SK-N-SH (cell line): ENCODE data around the gene TBC1D5. TPM values are rescaled to one million over a fixed set of nuclear protein-coding genes. Genes with fewer than 3 reads are reported as not detected.

Experiments used
- CTCF ChIA-PET: fragments of 300-600, 350-600 bp; formaldehyde crosslinking; extraction: SDS; loops from one replicate; lab custom pipeline; 2021; lab: Yijun Ruan, JAX
- POLR2A ChIA-PET: fragments of 350-600 bp; sonication (Branson Sonifier 250); formaldehyde crosslinking; extraction: SDS; loops from one replicate; lab custom pipeline; 2020; ENCODE audit warnings: antibody characterized with exemption, inconsistent platforms; lab: Yijun Ruan, JAX
- DNase-seq: peaks from one replicate; pipeline ENCODE4 v3.0.0; 2012
- H2AFZ ChIP-seq: fragments of 200-600 bp; sonication (generic); 2 replicates; pipeline ENCODE4 v1.8.1; 2016; ENCODE audit warnings: antibody characterized with exemption, mild to moderate bottlenecking, low read depth
- H3F3A ChIP-seq: fragments of 200-600 bp; sonication (generic); replicated peaks from 2 replicates; pipeline ENCODE3; 2016; ENCODE audit warnings: antibody characterized with exemption, mild to moderate bottlenecking; ENCODE audit not compliant: insufficient read depth
- H3K27ac ChIP-seq, 2 experiments: fragments of 200-500 bp in 1 of 2; fragments of 200-600 bp in 1 of 2; sonication (Bioruptor generic) in 1 of 2; sonication (generic), shearing (Covaris generic) in 1 of 2; 2 replicates each; pipeline versions ENCODE4 v1.5.1 to v1.6.1; 2014 to 2016; ENCODE audit warnings: low read depth in 2 of 2, inconsistent platforms in 1 of 2, low read length in 1 of 2, mild to moderate bottlenecking in 1 of 2, mixed read lengths in 1 of 2
- H3K27me3 ChIP-seq: fragments of 200-600 bp; sonication (generic), shearing (Covaris generic); 2 replicates; pipeline ENCODE4 v1.6.1; 2016; ENCODE audit warnings: mixed run types; ENCODE audit not compliant: insufficient read depth
- H3K36me3 ChIP-seq, 2 experiments: fragments of 200-500 bp in 1 of 2; fragments of 200-600 bp in 1 of 2; sonication (Bioruptor generic) in 1 of 2; sonication (generic) in 1 of 2; replicated peaks in 1 of 2; 2 replicates each; pipeline versions ENCODE3 to v1.5.1; 2014 to 2016; ENCODE audit warnings: low read length in 1 of 2, mild to moderate bottlenecking in 1 of 2; ENCODE audit not compliant: insufficient read depth in 2 of 2, control insufficient read depth in 1 of 2
- H3K4me1 ChIP-seq, 2 experiments: fragments of 200-500 bp in 1 of 2; fragments of 200-600 bp in 1 of 2; sonication (Bioruptor generic) in 1 of 2; sonication (generic), shearing (Covaris generic) in 1 of 2; 2 replicates each; pipeline versions ENCODE4 v1.5.1 to v1.6.1; 2014 to 2016; ENCODE audit warnings: low read depth in 1 of 2, low read length in 1 of 2, mixed run types in 1 of 2; ENCODE audit not compliant: insufficient read depth in 2 of 2, control insufficient read depth in 1 of 2
- H3K4me2 ChIP-seq: fragments of 200-600 bp; sonication (generic), shearing (Covaris generic); 2 replicates; pipeline ENCODE4 v1.6.1; 2017; ENCODE audit warnings: mixed run types
- H3K4me3 ChIP-seq, 2 experiments: fragments of 200-500 bp in 1 of 2; fragments of 200-600 bp in 1 of 2; sonication (Bioruptor generic) in 1 of 2; sonication (generic), shearing (Covaris generic) in 1 of 2; 2 replicates each; pipeline versions ENCODE4 v1.5.1 to v1.8.1; 2014 to 2016; ENCODE audit warnings: low read depth in 2 of 2, inconsistent platforms in 1 of 2, low read length in 1 of 2, mild to moderate bottlenecking in 1 of 2, mixed read lengths in 1 of 2, moderate library complexity in 1 of 2
- H3K79me2 ChIP-seq: fragments of 200-600 bp; sonication (generic); 2 replicates; pipeline ENCODE4 v1.8.1; 2017; ENCODE audit warnings: mild to moderate bottlenecking; ENCODE audit not compliant: insufficient read depth
- H3K9ac ChIP-seq: fragments of 200-600 bp; sonication (generic); 2 replicates; pipeline ENCODE4 v1.6.1; 2017; ENCODE audit warnings: mixed run types
- H3K9me2 ChIP-seq: fragments of 200-600 bp; sonication (generic); 2 replicates; pipeline ENCODE4 v1.6.1; 2017; ENCODE audit warnings: mixed run types
- H3K9me3 ChIP-seq: fragments of 200-600 bp; sonication (generic); 2 replicates; pipeline ENCODE4 v1.6.1; 2017; ENCODE audit warnings: mixed run types, mild to moderate bottlenecking, moderate library complexity
- H4K20me1 ChIP-seq: fragments of 200-600 bp; sonication (generic); 2 replicates; pipeline ENCODE4 v1.6.1; 2017; ENCODE audit warnings: mild to moderate bottlenecking, mixed run types; ENCODE audit not compliant: insufficient read depth
- CHD2 ChIP-seq: fragments of 150-350 bp; IDR thresholded peaks from 2 replicates; pipeline ENCODE4 v1.6.1; 2018; ENCODE audit warnings: low read length; ENCODE audit not compliant: partially characterized antibody
- EZH2phosphoT487 ChIP-seq: fragments of 200-600 bp; sonication (generic); IDR thresholded peaks from 2 replicates; pipeline ENCODE4 v1.6.1; 2017; ENCODE audit warnings: low read depth, mixed run types, mild to moderate bottlenecking, antibody characterized with exemption, moderate library complexity, borderline replicate concordance
- FOXJ3 ChIP-seq: sonication (generic); formaldehyde crosslinking; IDR thresholded peaks from 2 replicates; pipeline ENCODE4 v1.5.1; 2020; ENCODE audit warnings: mild to moderate bottlenecking, missing genetic modification reagents
- GABPA ChIP-seq: IDR thresholded peaks from 2 replicates; pipeline ENCODE4 v1.4.0; 2012; ENCODE audit warnings: low read depth, mild to moderate bottlenecking
- GATA2 ChIP-seq: sonication (generic); formaldehyde crosslinking; IDR thresholded peaks from 2 replicates; pipeline ENCODE4 v1.5.0; 2020; ENCODE audit warnings: mild to moderate bottlenecking, missing genetic modification reagents
- MXI1 ChIP-seq: IDR thresholded peaks from 2 replicates; pipeline ENCODE4 v1.6.1; 2012; ENCODE audit warnings: mild to moderate bottlenecking, low read depth, low read length, improper control_type of control experiment
- NFIC ChIP-seq: IDR thresholded peaks from 2 replicates; pipeline ENCODE4 v1.4.0; 2012; ENCODE audit warnings: borderline replicate concordance
- POLR2AphosphoS5 ChIP-seq: IDR thresholded peaks from 2 replicates; pipeline ENCODE4 v1.6.1; 2012; ENCODE audit warnings: low read depth, low read length
- RCOR1 ChIP-seq: fragments of 150-350 bp; IDR thresholded peaks from 2 replicates; pipeline ENCODE4 v1.6.1; 2017; ENCODE audit warnings: antibody characterized with exemption, low read length
- RFX5 ChIP-seq: IDR thresholded peaks from 2 replicates; pipeline ENCODE4 v1.6.1; 2012; ENCODE audit warnings: mild to moderate bottlenecking, improper control_type of control experiment, low read length
- RXRA ChIP-seq: IDR thresholded peaks from 2 replicates; pipeline ENCODE4 v1.4.0; 2012; ENCODE audit warnings: low read depth, mild to moderate bottlenecking, borderline replicate concordance
- SIN3A ChIP-seq: IDR thresholded peaks from 2 replicates; pipeline ENCODE4 v1.6.1; 2012; ENCODE audit warnings: low read depth, mild to moderate bottlenecking, low read length, moderate library complexity, borderline replicate concordance
- SMC3 ChIP-seq: IDR thresholded peaks from 2 replicates; pipeline ENCODE4 v1.6.1; 2012; ENCODE audit warnings: low read depth, low read length, improper control_type of control experiment
- TCF12 ChIP-seq: IDR thresholded peaks from 2 replicates; pipeline ENCODE4 v1.4.0; 2012
- ZBTB33 ChIP-seq: IDR thresholded peaks from 2 replicates; pipeline ENCODE4 v1.4.0; 2012; ENCODE audit warnings: low read depth, borderline replicate concordance
- WGBS: methylation state at CpG from one replicate; pipeline ENCODE4 v1.1.6; 2017; ENCODE audit warnings: low lambda C conversion rate; 5-methylcytosine and 5-hydroxymethylcytosine counted together
- polyA plus RNA-seq, 3 experiments: library from polyadenylated mRNA; depleted of rRNA; stranded (reverse); fragments of >200 nt; gene quantifications; 2 replicates each; pipeline ENCODE4 v1.2.3, GENCODE V29; 2012
- TF ChIP-seq, protein P1 (sequence below): IDR thresholded peaks from 2 replicates; pipeline ENCODE4; 2012
- TF ChIP-seq, protein P2 (sequence below): IDR thresholded peaks from 2 replicates; pipeline ENCODE4 v1.4.0; 2012; ENCODE audit warnings: low read depth, borderline replicate concordance

The TBC1D5 gene
- polyA plus RNA-seq, 1 of the 3 experiments (the other 2 are of a cell fraction) = 19.5 TPM

GRCh38 chr3:17257269-17257668 is 485.2 kb downstream of the TBC1D5 start (continued):
- TF ChIP-seq, protein P1, sequence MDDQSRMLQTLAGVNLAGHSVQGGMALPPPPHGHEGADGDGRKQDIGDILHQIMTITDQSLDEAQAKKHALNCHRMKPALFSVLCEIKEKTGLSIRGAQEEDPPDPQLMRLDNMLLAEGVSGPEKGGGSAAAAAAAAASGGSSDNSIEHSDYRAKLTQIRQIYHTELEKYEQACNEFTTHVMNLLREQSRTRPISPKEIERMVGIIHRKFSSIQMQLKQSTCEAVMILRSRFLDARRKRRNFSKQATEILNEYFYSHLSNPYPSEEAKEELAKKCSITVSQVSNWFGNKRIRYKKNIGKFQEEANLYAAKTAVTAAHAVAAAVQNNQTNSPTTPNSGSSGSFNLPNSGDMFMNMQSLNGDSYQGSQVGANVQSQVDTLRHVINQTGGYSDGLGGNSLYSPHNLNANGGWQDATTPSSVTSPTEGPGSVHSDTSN = no peak
- TF ChIP-seq TCF12 (no peak), FOXJ3 (CRISPR knock-in tag) (no peak), GABPA (no peak), POLR2AphosphoS5 (no peak), RCOR1 (no peak), GATA2 (no peak)

DNA sequence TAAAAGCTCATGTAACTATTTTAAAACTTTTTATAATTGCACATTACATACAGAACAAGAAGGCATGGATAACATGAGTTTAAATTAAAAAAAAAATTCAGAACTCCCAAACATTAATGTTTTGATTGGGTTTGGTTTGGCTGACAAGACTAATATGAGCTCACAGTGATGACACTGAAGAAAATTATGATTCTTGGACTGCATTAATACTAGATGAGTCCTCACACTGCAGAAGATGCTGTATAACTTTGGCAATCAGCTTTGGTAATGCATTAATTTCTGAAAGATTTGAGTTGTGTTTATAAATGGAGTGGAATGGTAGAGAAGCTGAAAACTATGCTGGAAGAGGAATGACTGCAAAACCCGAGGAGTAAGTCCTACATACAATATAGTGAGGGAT is 498.8 kb downstream of the TBC1D5 start:
- DNase-seq = no peak

DNA sequence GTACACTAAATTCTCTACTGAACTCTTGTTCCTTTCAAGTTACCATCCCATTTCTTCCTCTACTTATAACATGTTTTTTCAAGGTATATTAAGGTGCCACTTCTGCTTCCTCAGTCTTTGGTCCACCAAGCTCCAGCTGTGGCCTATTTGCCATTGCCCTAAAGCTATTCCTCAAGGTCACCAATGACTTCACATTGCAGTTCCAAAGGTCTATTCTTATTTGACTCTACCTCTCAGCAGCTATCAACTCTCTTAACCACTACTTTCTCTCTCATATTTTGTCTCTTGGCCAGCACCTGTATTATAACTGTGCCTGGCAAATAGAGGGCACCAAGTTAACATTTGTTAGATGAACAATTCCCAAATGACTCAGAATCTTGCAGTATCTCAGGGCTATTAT is 503.0 kb downstream of the TBC1D5 start:
- H3F3A ChIP-seq = no peaks in the 10 kb centered on the region
- ChIA-PET CTCF (interaction anchor here (1.1 to 1.5 kb wide), 3 partner anchors 19 to 355 kb away, joined by 3 to 5 read pairs (median 3); partner anchors contain the start of gene PLCL2), POLR2A (no interaction called here)
- H4K20me1 ChIP-seq = no peaks in the 10 kb centered on the region
- no peaks in the 10 kb centered on the region for H3K9me3 ChIP-seq
- no peaks in the 10 kb centered on the region; a peak in 1 of 4 replicates for H3K4me1 ChIP-seq
- no peaks in the 10 kb centered on the region for H3K79me2 ChIP-seq
- H3K4me3 ChIP-seq = no peak overlapping the region
- peaks cover 0 to 3% of the 10 kb centered on the region in 2 experiments for H3K36me3 ChIP-seq
- no peak overlapping the region for H2AFZ ChIP-seq
- H3K27ac ChIP-seq = no peak overlapping the region
- H3K9me2 ChIP-seq = no peaks in the 10 kb centered on the region
- no peak overlapping the region for H3K9ac ChIP-seq
- H3K27me3 ChIP-seq = no peaks in the 10 kb centered on the region
- DNase-seq = no peak
- H3K4me2 ChIP-seq = no peak overlapping the region
- TF ChIP-seq POLR2AphosphoS5 (no peak), RXRA (no peak), MXI1 (no peak), NFIC (no peak), RFX5 (no peak), RCOR1 (no peak), EZH2phosphoT487 (no peak), ZBTB33 (no peak), SIN3A (no peak), CHD2 (no peak)
- TF ChIP-seq, protein P2, sequence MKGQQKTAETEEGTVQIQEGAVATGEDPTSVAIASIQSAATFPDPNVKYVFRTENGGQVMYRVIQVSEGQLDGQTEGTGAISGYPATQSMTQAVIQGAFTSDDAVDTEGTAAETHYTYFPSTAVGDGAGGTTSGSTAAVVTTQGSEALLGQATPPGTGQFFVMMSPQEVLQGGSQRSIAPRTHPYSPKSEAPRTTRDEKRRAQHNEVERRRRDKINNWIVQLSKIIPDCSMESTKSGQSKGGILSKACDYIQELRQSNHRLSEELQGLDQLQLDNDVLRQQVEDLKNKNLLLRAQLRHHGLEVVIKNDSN = no peak

More for the DNA sequence above, 498.8 kb downstream of the TBC1D5 start:
- Histone ChIP-seq H4K20me1 (no peaks in the 10 kb centered on the region), H3K4me2 (no peak overlapping the region), H3K9ac (no peak overlapping the region), H3K4me3 (no peak overlapping the region), H3K27me3 (no peaks in the 10 kb centered on the region), H3K9me3 (no peaks in the 10 kb centered on the region), H3K27ac (no peak overlapping the region), H3K4me1 (no peaks in the 10 kb centered on the region), H2AFZ (no peak overlapping the region), H3K79me2 (no peaks in the 10 kb centered on the region; the same call in 1 of the 2 replicates), H3K36me3 (no peaks in the 10 kb centered on the region), H3K9me2 (no peaks in the 10 kb centered on the region), H3F3A (no peaks in the 10 kb centered on the region)
- TF ChIP-seq SMC3 (no peak), ZBTB33 (no peak), GATA2 (no peak), CHD2 (no peak), TCF12 (no peak), RCOR1 (no peak)
- ChIA-PET POLR2A (no interaction called here), CTCF (interaction anchor here (1.2 to 1.5 kb wide), 2 partner anchors 10 to 48 kb away, joined by 3 to 5 read pairs; no protein-coding TSS in a partner anchor)
- WGBS = 86% methylated on average over 1 of the region's 1 CpG
